IPS-18c (cell line): ENCODE results near the gene PCMTD2.
"Not testable (repeated sequence)": the region's sequence is repeated elsewhere in the genome, so short reads cannot be mapped to it uniquely, and the experiment has no call there.

Experiments
- H3K4me3 ChIP-seq: 2 replicates; pipeline ENCODE4 v1.7.0; 2013; ENCODE audit warnings: low read depth, mild to moderate bottlenecking, low read length, moderate library complexity; ENCODE audit not compliant: insufficient read depth
- H3K9me3 ChIP-seq: one replicate; pipeline ENCODE4 v1.6.1; 2013; ENCODE audit warnings: mild to moderate bottlenecking, low read length, moderate library complexity; ENCODE audit not compliant: control insufficient read depth, insufficient read depth

The PCMTD2 gene

DNA sequence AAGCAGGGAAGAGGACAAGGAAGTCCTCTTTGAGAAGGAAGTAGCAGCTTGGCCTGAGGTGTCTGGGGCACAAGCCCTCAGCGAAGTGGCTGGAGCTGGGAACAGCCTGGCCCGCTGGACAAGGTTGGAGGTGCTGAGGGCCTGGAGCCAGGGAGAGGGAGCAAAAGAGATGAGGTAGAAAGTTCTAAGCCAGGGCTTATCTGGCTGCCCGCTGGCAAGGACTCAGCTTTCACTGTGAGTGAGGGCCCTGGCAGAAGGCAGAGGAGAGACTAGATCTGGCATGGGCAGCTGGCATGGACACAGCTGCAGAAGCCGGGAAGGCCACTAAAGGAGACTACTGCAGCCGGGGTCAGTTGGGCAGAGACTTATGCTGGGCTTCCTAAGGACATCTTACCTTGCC lies 21.8 kb upstream of the PCMTD2 start:
- H3K9me3 ChIP-seq, result peaks cover 2% of the 10 kb centered on the region
- no peak overlapping the region for H3K4me3 ChIP-seq

DNA sequence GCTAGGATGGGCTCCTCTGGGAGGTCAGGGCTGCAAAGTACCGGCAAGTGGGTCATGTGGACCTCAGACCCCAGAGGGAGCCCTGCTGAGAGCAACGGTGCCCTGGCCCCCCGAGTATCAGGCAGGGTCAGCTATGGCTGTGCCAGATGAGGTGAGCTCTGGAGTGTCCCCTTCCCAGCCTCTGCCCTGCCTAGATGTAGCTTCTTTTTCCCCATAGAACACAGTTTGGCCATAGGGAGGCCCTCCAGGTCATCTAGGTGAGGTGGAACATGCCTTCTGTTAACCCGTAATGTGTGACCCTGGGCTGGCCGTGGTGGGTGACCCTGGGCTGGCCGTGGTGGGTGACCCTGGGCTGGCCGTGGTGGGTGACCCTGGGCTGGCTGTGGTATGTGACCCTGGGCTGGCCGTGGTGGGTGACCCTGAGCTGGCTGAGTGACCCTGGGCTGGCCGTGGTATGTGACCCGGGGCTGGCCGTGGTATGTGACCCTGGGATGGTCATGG lies 21.2 kb upstream of the PCMTD2 start:
- Histone ChIP-seq H3K4me3 (no peak overlapping the region), H3K9me3 (no peaks in the 10 kb centered on the region)

DNA sequence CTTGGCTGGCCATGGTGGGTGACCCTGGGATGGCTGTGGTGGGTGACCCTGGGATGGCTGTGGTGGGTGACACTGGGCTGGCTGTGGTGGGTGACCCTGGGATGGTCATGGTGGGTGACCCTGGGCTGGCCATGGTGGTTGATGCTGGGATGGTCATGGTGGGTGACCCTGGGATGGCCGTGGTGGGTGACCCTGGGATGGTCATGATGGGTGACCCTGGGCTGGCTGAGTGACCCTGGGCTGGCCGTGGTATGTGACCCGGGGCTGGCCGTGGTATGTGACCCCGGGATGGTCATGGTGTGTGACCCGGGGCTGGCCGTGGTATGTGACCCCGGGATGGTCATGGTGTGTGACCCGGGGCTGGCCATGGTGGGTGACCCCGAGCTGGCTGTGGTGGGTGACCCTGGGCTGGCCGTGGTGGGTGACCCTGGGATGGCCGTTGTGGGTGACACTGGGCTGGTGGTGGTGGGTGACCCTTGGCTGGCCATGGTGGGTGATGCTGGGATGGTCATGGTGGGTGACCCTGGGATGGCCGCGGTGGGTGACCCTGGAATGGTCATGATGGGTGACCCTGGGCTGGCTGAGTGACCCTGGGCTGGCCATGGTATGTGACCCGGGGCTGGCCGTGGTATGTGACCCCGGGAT lies 20.5 kb upstream of the PCMTD2 start:
- H3K4me3 ChIP-seq, H3K9me3 ChIP-seq: not testable (repeated sequence)

DNA sequence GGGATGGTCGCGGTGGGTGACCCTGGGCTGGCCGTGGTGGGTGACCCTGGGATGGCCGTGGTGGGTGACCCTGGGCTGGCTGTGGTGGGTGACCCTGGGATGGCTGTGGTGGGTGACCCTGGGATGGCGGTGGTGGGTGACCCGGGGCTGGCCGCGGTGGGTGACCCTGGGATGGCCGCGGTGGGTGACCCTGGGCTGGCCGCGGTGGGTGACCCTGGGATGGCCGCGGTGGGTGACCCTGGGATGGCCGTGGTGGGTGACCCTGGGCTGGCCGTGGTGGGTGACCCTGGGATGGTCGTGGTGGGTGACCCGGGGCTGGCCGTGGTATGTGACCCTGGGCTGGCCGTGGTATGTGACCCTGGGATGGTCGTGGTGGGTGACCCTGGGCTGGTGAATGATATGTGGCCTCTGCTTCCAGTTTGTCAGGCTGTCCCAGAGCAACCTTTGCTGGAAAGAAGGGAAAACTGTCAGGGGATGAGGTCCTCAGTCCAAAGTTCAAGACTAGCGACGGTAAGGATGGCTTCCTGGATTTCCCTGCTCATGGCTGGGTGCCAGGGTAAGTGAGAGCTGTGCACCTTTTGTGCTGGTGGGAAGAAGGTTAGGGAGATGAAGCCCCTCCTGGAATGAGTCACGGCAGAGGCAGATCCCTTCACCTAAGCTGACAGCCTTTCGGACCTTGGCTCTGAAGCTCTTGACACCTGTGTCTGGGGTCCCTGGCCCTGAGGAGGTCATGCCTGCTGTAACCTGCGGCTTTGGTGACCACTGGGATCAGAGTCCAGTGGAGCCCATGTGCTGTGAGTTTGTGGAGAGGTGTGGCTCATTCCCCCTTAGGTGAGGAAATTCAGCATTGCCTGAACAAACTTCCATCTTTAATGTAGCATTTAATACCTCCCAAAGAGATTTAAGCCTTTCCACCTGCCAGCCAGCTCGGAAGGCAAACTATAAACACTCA lies 19.1 kb upstream of the PCMTD2 start:
- Histone ChIP-seq H3K4me3 (no peak overlapping the region), H3K9me3 (no peaks in the 10 kb centered on the region)

DNA sequence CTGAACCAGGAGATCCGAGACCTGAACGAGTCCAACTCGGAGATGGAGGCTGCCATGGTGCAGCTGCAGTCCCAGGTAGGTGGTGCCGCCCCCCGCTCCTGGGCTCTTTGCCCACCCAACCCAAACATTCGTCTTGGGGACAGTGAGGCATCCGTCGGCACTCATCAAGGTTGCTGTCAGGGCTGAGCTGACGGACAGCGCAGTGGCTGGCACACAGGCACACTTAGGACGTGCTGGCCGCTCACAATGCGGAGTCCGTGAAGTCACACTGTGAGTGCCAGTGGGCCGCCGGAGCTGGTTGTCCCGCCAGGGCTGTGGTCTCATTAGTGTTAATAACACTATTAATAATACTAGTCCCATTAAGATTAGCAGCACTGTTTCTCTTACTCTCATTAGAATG lies 18.2 kb upstream of the PCMTD2 start:
- Histone ChIP-seq H3K9me3 (no peaks in the 10 kb centered on the region), H3K4me3 (no peak overlapping the region)

DNA sequence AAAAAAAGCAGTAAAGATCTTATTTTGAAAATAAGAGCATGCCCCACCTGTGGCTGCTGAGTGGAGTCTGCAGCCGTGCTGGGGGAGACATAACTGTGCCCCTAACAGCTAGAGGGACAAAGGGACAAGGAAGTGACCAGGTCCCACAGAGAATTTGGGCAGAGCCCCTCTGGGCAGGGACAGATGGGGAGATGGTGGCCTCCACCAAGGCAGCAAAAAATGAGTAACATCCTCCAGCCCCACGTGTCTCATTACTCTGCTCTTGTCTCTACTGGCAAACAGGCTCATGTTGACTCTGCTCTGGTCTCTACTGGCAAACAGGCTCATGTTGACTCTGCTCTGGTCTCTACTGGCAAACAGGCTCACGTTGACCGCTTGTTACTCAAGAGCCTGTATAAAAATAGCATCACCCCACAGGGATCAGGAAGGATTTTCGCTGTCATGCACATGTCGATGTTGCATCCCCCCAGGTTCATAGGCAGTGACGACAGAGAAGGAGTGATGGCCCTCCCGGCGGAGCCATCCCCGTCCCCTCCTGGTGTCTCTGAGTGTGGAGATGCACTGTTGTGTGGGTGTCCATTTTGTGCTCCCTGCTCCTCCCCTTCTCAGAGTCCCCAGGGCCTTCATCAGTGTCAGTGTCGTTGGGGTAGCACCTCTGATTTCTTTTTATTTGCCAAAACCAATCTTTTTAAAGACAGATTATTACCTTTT lies 17.3 kb upstream of the PCMTD2 start:
- no peaks in the 10 kb centered on the region for H3K9me3 ChIP-seq
- no peak overlapping the region for H3K4me3 ChIP-seq

DNA sequence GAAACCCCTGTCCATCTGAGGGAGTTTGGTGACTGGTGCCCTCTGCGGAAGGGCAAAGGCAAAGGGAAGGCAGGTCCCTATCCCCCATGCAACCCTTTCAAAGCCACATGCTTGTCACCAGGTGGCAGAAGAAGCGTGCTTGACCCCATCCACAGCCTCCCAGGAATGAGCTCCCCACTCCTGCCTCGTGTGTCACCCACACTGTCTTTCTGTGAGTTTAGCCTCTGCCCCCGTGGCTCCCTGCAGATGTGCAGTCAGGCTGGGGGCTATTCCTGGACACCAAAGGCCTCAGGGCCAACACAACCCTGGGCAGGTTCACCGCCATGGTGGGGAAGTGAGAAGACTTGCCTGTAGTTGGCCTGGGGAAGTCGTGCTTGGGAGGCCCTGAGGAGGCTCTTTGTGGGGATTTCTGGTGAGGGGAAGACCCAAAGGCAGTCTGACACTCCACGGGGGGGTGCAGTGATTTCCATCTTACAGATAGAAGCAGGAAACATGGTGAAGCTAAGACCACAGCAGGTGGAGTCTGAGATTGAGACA lies 16.6 kb upstream of the PCMTD2 start:
- H3K9me3 ChIP-seq, result no peaks in the 10 kb centered on the region
- no peak overlapping the region for H3K4me3 ChIP-seq

DNA sequence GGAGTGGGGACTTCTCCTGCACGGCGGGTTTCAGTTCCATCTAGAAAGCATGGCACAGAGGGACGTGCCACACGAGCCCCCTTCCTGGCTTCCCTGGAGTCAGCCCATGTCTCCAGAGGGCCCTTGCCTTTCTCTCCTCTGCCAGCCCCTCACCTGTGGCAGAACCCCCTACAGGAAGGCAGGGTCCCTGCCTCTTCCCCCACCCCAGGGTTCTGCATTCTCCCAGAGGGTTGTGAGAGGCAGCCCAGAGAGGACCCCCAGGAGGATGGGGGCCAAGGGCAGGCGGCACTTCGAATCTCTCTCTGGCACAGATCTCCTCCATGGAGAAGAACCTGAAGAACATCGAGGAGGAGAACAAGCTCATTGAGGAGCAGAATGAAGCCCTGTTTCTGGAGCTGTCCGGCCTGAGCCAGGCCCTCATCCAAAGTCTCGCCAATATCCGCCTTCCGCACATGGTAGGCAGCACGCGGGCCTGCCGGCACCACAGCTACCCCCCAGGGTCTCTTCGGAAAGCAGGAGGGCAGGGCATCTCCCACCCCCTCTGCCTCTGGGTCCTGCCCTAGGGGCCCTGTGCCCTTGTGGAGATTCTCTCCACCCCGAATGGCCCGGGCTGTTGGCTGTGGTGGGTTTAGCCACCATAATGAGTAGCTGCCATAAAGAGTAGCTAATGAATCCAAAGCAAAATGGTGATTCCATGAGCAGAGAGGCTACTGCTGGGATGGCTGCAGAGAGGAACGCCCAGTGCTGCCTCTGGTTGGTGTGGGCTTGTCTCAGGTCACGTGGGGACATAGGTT lies 15.9 kb upstream of the PCMTD2 start:
- H3K4me3 ChIP-seq, result no peak overlapping the region

DNA sequence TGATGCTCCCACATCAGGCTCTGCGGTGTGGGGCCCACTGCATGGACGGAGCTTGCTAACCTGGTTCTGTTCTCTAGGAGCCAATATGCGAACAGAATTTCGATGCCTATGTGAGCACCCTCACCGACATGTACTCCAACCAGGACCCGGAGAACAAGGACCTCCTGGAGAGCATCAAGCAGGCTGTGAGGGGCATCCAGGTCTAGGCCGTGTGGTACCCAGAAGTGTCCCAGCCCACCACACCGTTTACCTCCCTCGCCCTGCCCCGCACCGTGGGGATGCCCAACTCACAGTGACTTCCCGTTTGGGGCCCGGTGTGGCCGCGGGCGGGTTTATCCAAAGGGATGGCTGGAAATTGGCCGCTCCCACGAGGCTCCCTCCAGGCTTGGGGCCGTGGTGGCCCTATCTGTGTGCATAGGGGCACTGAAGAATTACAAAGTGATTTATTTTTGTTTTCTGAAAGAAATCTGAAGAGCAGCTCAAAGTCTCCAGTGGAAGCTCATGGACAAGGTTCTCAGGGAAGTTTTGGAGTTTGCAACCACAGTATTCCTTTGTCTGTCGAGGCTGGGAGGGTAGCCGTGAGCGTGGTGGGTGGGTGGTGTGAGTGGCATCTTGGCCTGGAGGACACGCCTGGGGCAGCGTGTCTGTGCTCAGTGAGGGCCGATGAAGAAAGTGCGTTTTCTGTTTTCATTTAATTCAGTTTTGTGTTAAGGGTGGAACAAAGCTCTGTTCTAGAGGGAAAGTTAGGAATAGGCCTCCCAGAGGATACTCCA lies 15.1 kb upstream of the PCMTD2 start:
- Histone ChIP-seq H3K9me3 (no peaks in the 10 kb centered on the region), H3K4me3 (no peak overlapping the region)

More for the DNA sequence above, 15.9 kb upstream of the PCMTD2 start:
- H3K9me3 ChIP-seq, result no peaks in the 10 kb centered on the region

DNA sequence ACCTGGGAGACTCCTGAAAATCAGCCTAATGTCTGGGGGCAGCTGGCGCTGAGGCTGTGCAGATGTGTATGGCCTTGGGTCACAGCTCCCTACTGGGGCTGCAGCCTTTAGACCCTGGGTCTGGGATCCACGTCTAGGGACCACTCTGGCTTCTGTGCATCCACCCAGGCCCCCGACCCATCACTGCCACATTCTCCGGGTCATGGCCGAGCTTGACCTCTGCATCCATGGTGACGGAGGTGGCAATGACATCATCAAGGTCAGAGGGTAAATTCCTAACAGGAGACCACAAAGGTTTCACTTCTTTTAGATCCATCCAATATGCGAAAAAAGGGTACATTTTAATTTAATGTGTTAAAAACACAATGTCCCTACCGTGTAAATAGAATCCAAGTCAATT lies 14.5 kb upstream of the PCMTD2 start:
- Histone ChIP-seq H3K4me3 (no peak overlapping the region), H3K9me3 (no peaks in the 10 kb centered on the region)

DNA sequence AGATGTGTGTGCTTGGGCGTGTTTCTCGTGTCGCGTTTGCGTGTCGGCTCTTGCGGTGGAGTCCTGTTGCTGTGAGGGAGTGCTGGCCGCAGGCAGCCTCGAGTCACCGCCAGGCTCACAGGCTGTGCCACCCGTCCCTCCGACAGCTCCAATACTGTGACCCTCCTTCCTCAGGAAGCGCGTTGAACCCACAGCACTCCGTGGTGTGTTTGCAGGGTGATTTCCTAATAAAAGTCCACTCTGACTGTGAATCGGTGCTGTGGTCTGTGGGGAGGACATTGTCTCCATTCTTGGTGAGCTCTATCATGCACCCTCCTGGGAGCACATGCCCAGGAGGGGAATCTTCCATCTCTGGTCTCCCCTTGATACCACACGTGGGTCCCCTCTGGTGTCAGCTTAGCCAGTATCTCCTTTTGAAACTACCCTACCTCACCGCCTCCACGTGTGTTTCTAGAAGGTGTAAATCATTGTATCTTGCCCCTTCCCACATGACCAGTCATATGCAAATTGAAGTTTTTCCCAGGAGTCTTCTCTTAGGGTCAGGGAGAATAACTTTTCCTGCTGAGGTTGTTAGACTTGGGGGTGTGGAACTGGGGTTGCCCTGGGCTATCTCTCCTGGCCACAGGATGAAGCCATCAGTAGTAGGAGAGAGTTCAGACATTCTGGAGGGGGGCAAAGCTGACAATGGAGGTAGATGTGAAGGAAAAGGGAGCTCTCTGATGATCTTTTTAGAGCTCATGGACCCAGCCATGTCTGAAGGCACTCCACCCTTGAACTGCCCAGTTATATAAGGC lies 13.3 kb upstream of the PCMTD2 start:
- no peak overlapping the region for H3K4me3 ChIP-seq
- no peaks in the 10 kb centered on the region for H3K9me3 ChIP-seq

DNA sequence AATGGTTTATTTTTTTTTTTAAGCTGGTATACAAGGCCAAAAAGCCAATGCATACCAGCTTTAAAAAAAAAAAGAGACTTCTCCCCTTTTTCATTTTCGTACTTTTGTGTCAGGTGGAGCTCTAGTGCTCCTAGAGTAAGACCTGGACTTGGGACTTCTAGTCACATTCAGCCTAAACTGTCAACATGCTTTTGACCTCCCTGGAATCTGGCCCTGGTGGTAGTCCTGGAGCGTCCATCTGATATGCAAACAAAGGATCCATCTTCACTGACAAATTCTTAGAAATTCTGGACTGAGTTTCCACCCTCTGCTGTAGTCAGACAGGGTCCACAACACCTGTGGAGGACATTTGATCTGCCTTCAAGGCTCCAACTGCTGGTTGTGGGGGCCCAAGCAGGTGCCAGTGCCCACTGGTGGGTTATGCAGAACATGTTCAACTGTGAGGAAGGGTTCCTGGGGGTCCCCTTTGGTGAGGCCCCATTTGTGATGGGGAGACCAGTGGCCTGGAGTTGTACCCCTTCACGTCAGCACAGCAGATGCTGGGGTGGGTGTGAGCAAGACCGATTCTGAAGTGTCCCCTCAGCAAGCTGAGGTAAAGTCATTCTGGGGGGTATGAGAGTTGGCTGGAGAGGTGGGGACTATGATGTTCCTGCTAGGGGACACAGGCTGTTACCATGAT lies 12.6 kb upstream of the PCMTD2 start:
- Histone ChIP-seq H3K9me3 (no peaks in the 10 kb centered on the region), H3K4me3 (no peak overlapping the region)

DNA sequence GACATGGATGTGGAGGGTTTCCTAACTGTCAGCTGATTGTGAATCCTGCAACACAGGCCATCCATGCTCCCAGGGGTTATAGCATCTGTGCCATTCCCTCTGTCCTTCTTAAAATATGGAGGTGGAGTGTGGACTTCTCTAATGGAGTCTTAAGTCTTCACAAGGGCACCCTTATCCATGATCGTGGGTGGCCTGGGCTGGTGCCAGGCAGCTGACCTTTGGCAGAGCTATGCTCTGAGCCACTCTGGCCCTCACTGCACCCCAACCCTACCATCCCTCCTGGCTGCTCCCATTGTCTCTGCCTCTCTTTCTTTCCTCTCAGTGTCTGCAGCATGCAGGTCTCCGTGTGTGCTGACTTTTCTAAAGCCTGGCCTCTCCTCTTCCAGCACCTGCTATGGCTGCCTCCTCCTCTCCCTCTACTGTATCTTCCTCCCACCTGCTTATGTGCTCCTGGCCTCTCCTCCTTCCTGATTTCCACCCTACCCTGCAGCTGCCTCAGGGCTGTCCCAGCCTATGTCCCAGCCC lies 11.2 kb upstream of the PCMTD2 start:
- H3K4me3 ChIP-seq, result no peak overlapping the region

DNA sequence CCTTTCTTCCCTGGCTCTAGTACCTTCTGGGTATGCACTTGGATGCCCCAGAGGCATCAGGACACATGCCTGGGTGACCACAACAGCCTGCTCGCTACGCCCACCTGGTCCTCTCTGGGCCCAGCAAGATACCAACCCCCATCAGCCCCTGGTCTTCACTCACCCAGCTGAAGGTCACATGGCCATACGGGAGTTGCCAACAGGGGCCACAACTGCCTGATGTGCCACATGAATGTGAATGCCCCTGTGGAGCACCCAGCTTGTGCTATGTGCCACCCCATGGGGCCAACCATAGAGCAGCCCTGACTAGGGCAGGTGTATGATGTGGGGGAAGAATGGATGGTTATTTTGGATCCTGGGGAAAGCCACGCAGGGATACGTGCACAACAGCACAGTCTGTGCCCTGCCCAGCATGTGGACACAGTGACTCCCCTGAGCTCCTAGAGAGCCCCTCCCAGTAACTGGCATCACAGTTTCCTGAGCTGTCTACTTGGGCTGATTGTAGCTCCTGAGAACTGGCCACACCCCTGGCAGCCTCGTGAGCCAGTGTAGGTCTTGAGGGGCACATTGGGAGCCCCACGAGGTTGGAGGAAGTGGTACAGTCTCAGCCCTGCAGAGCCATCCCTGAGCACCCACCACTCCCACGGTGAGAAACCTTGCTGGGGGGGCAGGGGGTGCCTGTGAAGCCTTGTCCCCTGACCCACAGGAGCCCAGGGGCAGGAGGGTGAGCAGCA lies 10.5 kb upstream of the PCMTD2 start:
- H3K4me3 ChIP-seq, result no peak overlapping the region

More for the DNA sequence above, 11.2 kb upstream of the PCMTD2 start:
- H3K9me3 ChIP-seq, result no peaks in the 10 kb centered on the region

More for the DNA sequence above, 10.5 kb upstream of the PCMTD2 start:
- H3K9me3 ChIP-seq, result no peaks in the 10 kb centered on the region
